Ascending aorta (tissue), 2 donors: Measurements from ENCODE around the gene ST6GALNAC3. TPM values are rescaled to one million over a fixed set of nuclear protein-coding genes. Genes with fewer than 3 reads are reported as not detected.
A peak's percentile ranks its signal among the peaks of the same experiment; 100 is the strongest.

Experiments
- DNase-seq, 2 donors: peaks; one replicate each; pipeline ENCODE4 v3.0.0-alpha.2; 2019; ENCODE audit warnings: low spot score in 2 of 2
- H3K27ac ChIP-seq, 2 donors: fragments of 200-600 bp; sonication (generic); one replicate each; pipeline ENCODE4 v1.5.1; 2016 to 2017; ENCODE audit warnings: mild to moderate bottlenecking in 1 of 2
- H3K27me3 ChIP-seq: fragments of 200-600 bp; sonication (generic); one replicate; pipeline ENCODE4 v1.5.1; 2017
- H3K36me3 ChIP-seq, 2 donors: fragments of 200-600 bp; sonication (generic); one replicate each; pipeline ENCODE4 v1.5.1; 2016
- H3K4me1 ChIP-seq, 2 donors: fragments of 200-600 bp; sonication (generic); one replicate each; pipeline ENCODE4 v1.5.1; 2016 to 2017; ENCODE audit warnings: mild to moderate bottlenecking in 1 of 2
- H3K4me3 ChIP-seq, 2 donors: fragments of 200-600 bp; sonication (generic); one replicate each; pipeline ENCODE4 v1.5.1; 2016 to 2017; ENCODE audit warnings: mild to moderate bottlenecking in 1 of 2
- H3K9me3 ChIP-seq, 2 donors: fragments of 200-600 bp; sonication (generic); one replicate each; pipeline ENCODE4 v1.5.1; 2016
- CTCF ChIP-seq, 3 experiments: fragments of 200-600 bp in 2 of 3; fragments of 450-650 bp in 1 of 3; sonication (generic) in 2 of 3; IDR thresholded peaks; one replicate each; pipeline ENCODE4 v1.5.1; 2016 to 2019; ENCODE audit warnings: antibody characterized with exemption in 3 of 3, mild to moderate bottlenecking in 1 of 3, moderate library complexity in 1 of 3
- intact Hi-C: fragments of 100-400 bp; cut with DNase I; formaldehyde crosslinking; loops from one replicate; pipeline ENCODE4 v1.15.1; 2023
- total RNA-seq: library from RNA; depleted of rRNA; stranded (reverse); fragments of >200 nt; gene quantifications from one replicate; pipeline ENCODE4 v1.1.0, GENCODE V29; 2016

ST6GALNAC3 gene
- total RNA-seq, 1 donor from 2014 or later, result 34.5 TPM

GRCh38 chr1:76408303-76408702 lies 333.8 kb downstream of the ST6GALNAC3 start:
- intact Hi-C loops, result no loop called here
- H3K36me3 ChIP-seq, result no peaks in the 10 kb centered on the region
- TF ChIP-seq CTCF (IDR thresholded peaks at IDR 0.05), result no peak
- no peak overlapping the region for H3K4me3 ChIP-seq
- H3K27ac ChIP-seq, result no peak overlapping the region
- no peaks in the 10 kb centered on the region for H3K9me3 ChIP-seq
- H3K4me1 ChIP-seq, result no peaks in the 10 kb centered on the region
- H3K27me3 ChIP-seq, result no peaks in the 10 kb centered on the region
- DNase-seq, result no peak

GRCh38 chr1:76410499-76410898 lies 336.0 kb downstream of the ST6GALNAC3 start:
- H3K36me3 ChIP-seq, result no peaks in the 10 kb centered on the region
- TF ChIP-seq CTCF (IDR thresholded peaks at IDR 0.05), result no peak
- H3K9me3 ChIP-seq, result no peaks in the 10 kb centered on the region
- intact Hi-C loops, result no loop called here
- no peaks in the 10 kb centered on the region for H3K27me3 ChIP-seq
- no peak overlapping the region for H3K4me3 ChIP-seq
- no peak for DNase-seq
- no peak overlapping the region for H3K27ac ChIP-seq
- H3K4me1 ChIP-seq, result no peaks in the 10 kb centered on the region

GRCh38 chr1:76418531-76418930 lies 344.0 kb downstream of the ST6GALNAC3 start:
- intact Hi-C loops, result no loop called here
- no peak for TF ChIP-seq CTCF (IDR thresholded peaks at IDR 0.05)
- no peak overlapping the region for H3K27ac ChIP-seq
- no peak for DNase-seq
- no peak overlapping the region for H3K4me3 ChIP-seq
- no peaks in the 10 kb centered on the region for H3K36me3 ChIP-seq
- no peaks in the 10 kb centered on the region for H3K9me3 ChIP-seq
- peaks cover 0 to 15% of the 10 kb centered on the region in 2 donors for H3K4me1 ChIP-seq
- H3K27me3 ChIP-seq, result no peaks in the 10 kb centered on the region

GRCh38 chr1:76419603-76420002 lies 345.1 kb downstream of the ST6GALNAC3 start:
- no peaks in the 10 kb centered on the region for H3K36me3 ChIP-seq
- no peaks in the 10 kb centered on the region for H3K27me3 ChIP-seq
- intact Hi-C loops, result loop anchor here (10.0 kb wide), 2 partner anchors 345 to 445 kb away; partner anchors contain the start of genes ST6GALNAC3 and ST6GALNAC5
- H3K9me3 ChIP-seq, result no peaks in the 10 kb centered on the region
- H3K27ac ChIP-seq, result peak overlapping the region in 1 of 2 donors; percentile 10
- no peak for DNase-seq
- H3K4me1 ChIP-seq, result peaks cover 0 to 22% of the 10 kb centered on the region in 2 donors
- no peak overlapping the region for H3K4me3 ChIP-seq
- TF ChIP-seq CTCF (IDR thresholded peaks at IDR 0.05), result no peak

- Histone ChIP-seq H3K36me3 (no peaks in the 10 kb centered on the region), H3K27me3 (no peaks in the 10 kb centered on the region), H3K4me1 (peaks cover 0 to 26% of the 10 kb centered on the region in 2 donors), H3K27ac (peak overlapping the region; percentile 55 to 57), H3K4me3 (peak overlapping the region; percentile 26 to 55), H3K9me3 (no peaks in the 10 kb centered on the region)
- intact Hi-C loops, result loop anchor here (10.0 kb wide), 2 partner anchors 351 to 439 kb away; partner anchors contain the start of genes ST6GALNAC3 and ST6GALNAC5
- DNase-seq, result no peak
- no peak for TF ChIP-seq CTCF (IDR thresholded peaks at IDR 0.05)
These were observed 350.9 kb downstream of the ST6GALNAC3 start for GRCh38 chr1:76425201-76426145.
